Prostate gland (tissue), 2 donors: Measurements from ENCODE around the gene KCNQ1.

Experiments used
- POLR2A ChIP-seq: fragments of 450-650 bp; IDR thresholded peaks from one replicate; pipeline ENCODE4 v1.6.1; 2016; ENCODE audit warnings: antibody characterized with exemption, mild to moderate bottlenecking
- POLR2AphosphoS5 ChIP-seq: sonication (generic); formaldehyde crosslinking; IDR thresholded peaks from one replicate; pipeline ENCODE4 v1.6.1; 2017; ENCODE audit warnings: antibody characterized with exemption
- TF ChIP-seq, protein P1 (sequence below), 4 experiments: fragments of 200-600 bp in 2 of 4; fragments of 450-650 bp in 2 of 4; sonication (generic) in 2 of 4; IDR thresholded peaks; 1 replicate in 3 of 4; 2 replicates in 1 of 4; pipeline ENCODE4 v1.5.1; 2016 to 2019; ENCODE audit warnings: antibody characterized with exemption in 4 of 4, mild to moderate bottlenecking in 2 of 4, moderate library complexity in 2 of 4

DNA sequence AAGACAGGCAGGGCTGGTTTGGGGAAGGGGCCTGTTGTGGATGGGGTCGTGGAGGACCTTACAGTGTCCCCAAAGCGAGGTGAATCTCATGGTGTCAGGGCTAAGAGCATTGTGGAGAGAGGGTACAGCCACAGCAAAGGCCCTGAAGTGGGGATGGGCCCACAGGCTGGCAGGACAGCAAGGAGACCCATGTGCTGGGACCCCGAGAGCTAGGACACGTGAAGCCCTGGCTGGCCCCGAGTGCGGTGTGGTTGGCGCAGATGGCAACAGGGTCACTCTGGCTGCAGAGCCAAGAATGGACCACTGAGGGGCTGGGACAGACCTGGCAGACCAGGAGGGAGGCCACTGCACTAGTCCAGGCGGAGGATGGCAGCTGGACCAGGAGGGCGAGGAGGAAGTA, 285.0 kb downstream of the KCNQ1 start:
- TF ChIP-seq, protein P1, sequence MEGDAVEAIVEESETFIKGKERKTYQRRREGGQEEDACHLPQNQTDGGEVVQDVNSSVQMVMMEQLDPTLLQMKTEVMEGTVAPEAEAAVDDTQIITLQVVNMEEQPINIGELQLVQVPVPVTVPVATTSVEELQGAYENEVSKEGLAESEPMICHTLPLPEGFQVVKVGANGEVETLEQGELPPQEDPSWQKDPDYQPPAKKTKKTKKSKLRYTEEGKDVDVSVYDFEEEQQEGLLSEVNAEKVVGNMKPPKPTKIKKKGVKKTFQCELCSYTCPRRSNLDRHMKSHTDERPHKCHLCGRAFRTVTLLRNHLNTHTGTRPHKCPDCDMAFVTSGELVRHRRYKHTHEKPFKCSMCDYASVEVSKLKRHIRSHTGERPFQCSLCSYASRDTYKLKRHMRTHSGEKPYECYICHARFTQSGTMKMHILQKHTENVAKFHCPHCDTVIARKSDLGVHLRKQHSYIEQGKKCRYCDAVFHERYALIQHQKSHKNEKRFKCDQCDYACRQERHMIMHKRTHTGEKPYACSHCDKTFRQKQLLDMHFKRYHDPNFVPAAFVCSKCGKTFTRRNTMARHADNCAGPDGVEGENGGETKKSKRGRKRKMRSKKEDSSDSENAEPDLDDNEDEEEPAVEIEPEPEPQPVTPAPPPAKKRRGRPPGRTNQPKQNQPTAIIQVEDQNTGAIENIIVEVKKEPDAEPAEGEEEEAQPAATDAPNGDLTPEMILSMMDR (IDR thresholded peaks at IDR 0.05): no peak
- TF ChIP-seq POLR2A: no peak
- TF ChIP-seq POLR2AphosphoS5: no peak
